HG02798 (cell line): Measurements from ENCODE around the gene STK32B.

Source experiments
- ATAC-seq: cut with Tn5 transposase; IDR thresholded peaks from one replicate; pipeline ENCODE4 v1.9.1; 2021; ENCODE audit warnings: mild to moderate bottlenecking; ENCODE audit not compliant: unreplicated experiment, poor library complexity

Gene STK32B

DNA sequence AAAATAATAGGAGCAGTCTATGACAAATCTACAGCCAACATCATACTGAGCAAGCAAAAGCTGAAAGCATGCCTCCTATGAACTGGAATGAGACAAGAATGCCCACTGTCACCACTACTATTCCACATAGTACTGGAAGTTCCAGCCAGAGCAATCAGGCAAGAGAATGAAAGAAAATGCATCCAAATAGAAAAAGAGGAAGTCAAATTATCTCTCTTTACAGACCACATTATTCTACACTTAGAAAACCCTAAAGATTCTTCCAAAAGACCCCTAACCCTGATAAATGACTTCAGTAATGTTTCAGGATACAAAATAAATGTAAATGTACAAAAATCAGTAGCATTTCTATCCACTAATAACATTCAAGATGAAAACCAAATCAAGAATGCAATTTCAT lies 249.0 kb downstream of the STK32B start:
- ATAC-seq, result no peak

GRCh38 chr4:5307928-5308327 lies 256.6 kb downstream of the STK32B start:
- no peak for ATAC-seq

DNA sequence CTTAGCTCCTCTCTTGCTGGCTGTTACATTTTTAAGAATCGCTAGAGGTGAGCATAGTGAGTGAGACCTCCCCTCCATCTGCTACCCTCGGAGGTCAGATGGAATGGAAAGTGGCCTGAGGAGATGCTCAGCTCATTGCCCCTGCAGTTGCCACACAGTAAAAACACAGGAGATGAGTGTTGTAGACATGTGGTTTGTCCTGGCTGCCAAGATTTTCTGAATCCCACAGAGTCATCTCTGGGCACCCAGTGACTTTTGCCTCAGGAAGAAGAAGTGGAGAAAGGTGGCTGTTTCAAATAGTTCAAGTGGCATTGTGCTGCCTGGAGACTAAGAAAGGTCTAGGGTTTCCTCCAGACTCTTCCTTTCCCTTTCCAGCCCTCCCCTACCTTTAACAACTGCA lies 271.0 kb downstream of the STK32B start:
- ATAC-seq, result no peak

DNA sequence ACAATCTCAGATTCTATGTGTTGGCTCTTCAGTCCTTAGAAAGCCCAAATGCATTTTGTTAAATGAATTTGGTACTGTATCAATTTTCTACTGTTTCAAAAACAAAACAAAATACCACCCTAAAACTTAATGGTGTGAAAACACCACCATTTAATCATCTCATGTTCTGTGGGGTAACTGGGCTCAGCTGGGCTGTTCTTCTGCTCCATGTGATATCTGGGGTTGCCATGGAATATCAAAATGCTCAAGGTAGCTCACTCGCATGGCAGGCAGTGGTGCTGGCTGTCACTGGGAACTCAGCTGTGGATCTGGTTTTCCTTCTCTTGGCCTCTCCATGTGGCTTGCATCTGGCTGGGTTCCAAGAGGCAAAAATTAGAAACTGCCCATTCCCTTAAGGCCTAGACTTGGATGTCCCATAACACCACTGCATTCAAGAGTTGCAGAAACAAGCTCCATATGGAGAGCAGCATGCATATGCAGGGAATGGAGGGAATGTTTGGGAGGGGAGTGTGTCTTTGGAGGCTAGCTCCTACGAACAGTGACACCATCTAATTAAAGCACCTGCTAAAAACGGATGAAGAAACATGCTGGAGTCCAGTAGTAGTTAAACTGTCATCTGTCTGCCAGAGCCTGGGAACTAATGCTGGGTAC lies 279.2 kb downstream of the STK32B start:
- ATAC-seq, result no peak

GRCh38 chr4:5337731-5338130 lies 286.5 kb downstream of the STK32B start:
- ATAC-seq, result no peak

DNA sequence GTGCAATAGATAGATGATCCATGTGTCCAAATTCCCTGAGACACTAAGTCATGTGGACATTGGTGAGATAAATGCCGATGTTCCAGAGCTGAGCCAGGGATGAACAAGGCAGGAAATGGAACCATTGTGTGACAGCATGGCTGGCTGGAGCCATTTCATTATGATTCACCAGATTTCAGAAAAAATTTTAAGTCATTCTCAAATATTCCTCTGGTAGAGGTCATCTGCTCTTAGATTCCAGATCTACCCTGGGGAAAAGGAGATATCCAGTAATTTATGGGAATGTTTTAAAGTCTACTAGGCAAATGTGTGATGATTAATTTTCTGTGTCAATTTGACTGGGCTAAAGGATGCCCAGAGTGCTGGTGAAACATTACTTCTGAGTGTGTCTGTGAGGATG lies 287.3 kb downstream of the STK32B start:
- ATAC-seq, result no peak

DNA sequence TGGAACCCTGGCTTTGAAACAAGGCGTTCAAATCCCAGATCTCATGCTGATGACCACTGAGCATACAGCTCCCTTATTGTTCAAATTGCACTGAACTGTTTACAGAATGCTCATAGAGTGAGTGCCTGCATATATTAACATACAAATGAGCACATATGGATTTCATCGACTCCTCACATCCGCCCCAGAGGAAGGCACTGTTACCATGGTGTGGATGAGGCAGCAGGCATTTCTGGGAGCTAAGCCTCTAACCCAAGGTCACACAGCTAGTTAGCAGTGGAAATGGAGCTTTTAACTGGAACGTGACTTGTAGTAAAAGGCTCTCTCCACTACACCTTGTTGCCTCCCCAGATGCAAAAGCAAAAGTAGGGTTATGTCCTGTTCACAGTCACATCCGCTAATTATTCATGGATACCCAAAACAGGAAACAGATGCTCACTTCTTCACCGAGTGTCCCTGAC lies 289.7 kb downstream of the STK32B start:
- ATAC-seq, result no peak

DNA sequence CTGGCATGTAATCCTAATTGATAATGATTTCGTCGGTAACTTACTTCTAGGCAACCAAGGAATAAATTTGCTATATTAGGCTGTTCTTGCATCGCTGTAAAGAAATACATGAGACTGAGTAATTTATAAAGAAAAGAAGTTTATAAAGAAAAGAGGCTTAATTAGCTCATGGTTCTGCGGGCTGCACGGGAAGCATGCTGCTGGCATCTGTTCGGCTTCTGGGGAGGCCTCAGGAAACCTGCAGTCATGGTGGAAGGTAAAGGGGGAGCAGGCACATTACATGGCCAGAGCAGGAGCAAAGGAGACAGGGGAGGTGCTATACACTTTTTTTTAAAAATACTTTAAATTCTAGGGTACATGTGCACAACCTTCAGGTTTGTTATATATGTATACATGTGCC lies 290.2 kb downstream of the STK32B start:
- no peak for ATAC-seq

DNA sequence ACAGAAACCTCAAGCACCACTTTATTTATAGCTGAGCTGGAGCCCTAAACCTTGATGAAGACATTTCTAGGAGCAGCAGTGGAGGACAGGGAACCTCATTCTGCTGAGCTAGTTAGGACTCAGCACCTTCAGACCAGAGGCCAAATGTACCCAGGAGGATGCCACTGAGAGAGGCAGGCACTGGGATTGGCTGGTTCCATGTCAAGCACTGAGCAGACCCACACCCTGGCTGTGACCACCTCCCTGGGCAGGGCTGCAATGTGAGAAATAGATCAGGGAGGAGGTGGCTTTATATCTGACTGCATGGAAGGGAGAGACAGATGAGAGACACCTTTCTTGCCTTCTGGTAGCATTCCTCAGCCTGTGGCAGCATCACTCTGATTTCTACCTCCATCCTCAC lies 304.6 kb downstream of the STK32B start:
- no peak for ATAC-seq

DNA sequence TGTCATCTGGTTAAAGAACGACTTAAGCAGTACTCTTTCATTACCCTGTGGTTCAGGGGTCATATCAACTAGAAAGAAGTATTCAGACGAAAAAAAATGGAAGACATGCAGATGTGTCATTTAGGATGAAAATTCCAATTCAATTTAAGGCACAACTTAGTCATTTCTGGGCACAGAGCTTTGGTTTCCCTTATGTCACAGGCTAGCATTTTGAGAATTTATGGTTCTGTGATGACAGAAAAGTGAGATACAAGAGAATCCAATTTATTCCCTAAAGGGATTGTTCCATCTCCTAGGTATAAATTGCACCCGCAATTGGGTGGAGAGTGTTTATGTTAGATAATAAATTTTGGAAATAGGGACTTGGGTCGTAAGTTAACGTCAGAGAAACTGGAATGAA lies 306.6 kb downstream of the STK32B start:
- ATAC-seq, result no peak

DNA sequence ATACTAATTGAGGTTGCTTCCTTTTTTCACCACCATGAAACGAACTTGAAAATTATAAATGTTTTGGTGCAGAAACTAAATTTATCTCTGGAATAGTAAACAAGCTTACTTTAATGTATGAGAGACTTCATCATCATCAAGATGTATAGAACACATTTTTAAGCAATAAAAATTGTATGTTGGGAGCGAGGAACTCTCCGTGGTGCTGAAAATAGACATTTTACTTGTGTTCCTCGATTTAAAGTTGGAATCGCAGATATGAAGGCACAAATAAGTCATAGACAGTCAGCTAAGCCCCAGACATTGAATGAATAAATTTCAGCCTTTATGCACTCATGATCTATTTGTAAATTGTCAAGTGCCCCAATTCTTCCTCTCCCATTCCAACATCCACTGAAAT lies 310.7 kb downstream of the STK32B start:
- no peak for ATAC-seq

- ATAC-seq, result no peak
These were observed 313.1 kb downstream of the STK32B start for GRCh38 chr4:5364406-5364805.

DNA sequence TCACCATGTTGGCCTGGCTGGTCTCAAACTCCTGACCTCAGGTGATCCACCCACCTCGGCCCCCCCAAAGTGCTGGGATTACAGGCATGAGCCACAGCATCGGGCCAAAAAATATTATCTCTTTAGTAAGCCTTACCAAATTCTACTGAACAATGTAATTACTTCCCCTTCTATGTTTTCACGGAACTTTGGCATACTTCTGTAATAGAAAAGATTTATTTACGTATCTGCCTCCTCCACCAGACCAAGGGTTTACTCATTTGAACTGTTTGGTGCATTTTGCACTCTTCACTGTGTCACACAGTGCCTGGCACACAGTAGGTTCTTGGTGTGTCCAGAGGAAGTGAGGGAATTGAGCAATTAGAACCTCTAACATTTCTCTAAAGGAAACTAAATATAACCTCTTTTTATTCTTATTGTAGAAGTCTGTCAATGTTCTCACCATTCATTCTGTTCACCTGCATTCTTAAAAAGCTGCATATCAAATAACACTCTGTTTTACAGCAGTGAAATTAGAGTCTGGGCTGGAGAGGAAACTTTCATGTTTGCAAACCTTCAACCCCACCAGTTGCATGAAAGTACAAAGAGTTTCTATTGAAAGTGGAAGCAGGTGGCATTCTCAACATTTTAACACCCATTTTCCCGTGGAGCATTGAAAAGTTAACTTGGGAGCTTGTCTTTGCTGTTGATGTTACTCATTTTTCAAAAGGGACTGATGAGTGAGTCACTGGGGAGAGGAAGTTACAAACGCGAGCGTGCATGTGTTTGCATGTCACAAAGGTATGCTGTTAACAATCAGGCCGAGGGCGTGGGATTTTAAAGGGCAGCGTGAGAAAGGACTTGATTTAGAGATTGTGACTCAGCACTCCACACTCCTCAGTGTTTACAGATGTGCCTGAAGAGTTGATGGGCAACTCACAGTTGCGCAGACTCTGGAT lies 314.1 kb downstream of the STK32B start:
- ATAC-seq, result no peak

GRCh38 chr4:5366009-5366386 lies 314.7 kb downstream of the STK32B start:
- no peak for ATAC-seq

DNA sequence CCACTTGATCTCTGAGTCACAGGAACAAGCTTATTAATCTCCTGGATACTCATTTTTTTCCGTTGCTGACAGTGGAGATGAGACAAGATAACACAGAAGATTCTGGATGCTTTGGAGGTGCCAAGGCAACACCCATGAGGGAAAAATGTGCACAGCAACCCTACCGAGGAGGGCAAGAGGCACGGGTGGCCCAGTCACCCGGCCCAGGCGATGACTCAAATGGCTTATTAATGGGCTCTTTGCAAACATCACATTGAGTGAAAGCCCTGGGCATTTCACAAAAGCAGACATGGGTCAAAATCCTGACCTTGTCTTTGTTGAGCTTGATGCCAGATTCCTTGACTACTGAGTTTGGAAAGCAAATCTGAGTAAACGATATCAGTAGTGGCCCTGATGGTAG lies 315.1 kb downstream of the STK32B start:
- no peak for ATAC-seq

GRCh38 chr4:5368426-5368825 lies 317.1 kb downstream of the STK32B start:
- ATAC-seq, result no peak

- no peak for ATAC-seq
These were observed 319.0 kb downstream of the STK32B start for GRCh38 chr4:5370286-5370685.

DNA sequence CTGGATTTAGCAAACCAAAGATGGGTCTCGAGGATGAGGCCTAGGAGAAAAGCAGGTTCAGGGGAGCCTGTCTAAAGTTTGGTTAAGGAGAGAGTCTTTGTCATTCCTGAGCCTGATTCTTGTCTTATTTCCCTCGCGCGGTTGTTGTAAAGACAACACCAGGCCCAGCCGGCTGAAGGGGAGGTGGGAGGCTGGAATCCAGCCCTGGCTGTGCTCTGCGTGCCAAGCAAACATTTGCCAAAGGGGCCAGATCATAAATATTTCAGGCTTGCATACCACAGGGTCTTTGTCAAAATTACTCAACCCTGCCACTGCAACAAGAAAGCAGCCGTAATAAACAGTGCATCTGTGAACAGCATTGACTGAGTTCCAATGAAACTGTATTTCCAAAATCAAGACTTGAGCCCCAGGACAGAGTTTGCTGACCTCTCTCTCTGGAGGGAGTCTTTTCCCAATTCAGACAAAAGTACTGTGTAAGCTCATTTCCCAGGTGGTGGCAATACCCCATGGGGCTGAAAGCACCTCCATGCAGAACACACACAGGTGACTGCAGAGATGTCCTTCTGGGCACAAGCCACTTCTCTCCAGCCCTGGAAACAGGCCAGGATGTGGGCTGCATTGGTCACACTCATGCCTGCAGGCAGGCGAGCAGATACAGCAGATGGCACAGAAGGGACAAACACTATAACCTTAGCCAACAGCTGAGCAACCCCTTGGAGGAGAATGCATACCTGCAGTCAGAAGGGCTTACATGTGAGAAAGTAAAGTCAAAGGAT lies 320.3 kb downstream of the STK32B start:
- no peak for ATAC-seq

- ATAC-seq, result no peak
These were observed 320.9 kb downstream of the STK32B start for GRCh38 chr4:5372198-5372597.

GRCh38 chr4:5373327-5373726 lies 322.0 kb downstream of the STK32B start:
- ATAC-seq, result no peak

DNA sequence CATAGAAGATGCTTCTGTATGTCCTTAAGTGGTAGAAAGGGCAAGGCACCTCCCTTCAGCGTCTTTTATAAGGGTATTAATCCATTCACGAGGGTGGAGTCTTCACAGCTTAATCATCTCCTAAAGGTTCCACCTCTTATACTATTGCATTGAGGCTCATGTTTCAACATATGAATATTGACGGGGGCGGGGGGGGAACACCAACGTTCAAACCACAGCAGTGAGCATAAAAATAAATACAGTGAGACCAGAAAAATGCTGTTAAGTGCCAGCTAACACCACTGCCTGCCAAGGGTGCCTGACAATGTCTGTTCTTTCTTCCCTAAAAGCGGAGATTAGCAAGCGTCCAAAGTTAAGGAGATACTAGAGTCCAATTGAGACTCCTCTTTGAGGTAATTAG lies 323.3 kb downstream of the STK32B start:
- no peak for ATAC-seq
